SU-DHL-6 (cell line): ENCODE data around the gene BTBD16.

Experiments
- CTCF ChIP-seq: fragments of 200-600 bp; sonication (generic); IDR thresholded peaks from one replicate; pipeline ENCODE4 v1.5.1; 2017; ENCODE audit warnings: antibody characterized with exemption, mild to moderate bottlenecking, low read length, moderate library complexity; ENCODE audit not compliant: insufficient read depth, poor library complexity, severe bottlenecking
- EZH2phosphoT487 ChIP-seq: fragments of 200-600 bp; sonication (generic), shearing (Covaris generic); conservative IDR thresholded peaks from 2 replicates; pipeline ENCODE4 v1.6.1; 2018; ENCODE audit warnings: mild to moderate bottlenecking, antibody characterized with exemption, low read length, moderate library complexity, mixed read lengths

GRCh38 chr10:122329416-122329815 is 58.3 kb downstream of the BTBD16 start:
- TF ChIP-seq CTCF (no peak), EZH2phosphoT487 (no peak)
